Astrocyte (in vitro differentiated cells and primary cell): ENCODE results near the gene SLC25A36.

ENCODE experiments used
- CTCF ChIP-seq: IDR thresholded peaks from 2 replicates; pipeline ENCODE4 v1.5.1; 2011; ENCODE audit warnings: low read depth, mild to moderate bottlenecking, inconsistent platforms, low read length, moderate library complexity; ENCODE audit not compliant: insufficient read depth
- EZH2 ChIP-seq: IDR thresholded peaks from 2 replicates; pipeline ENCODE4 v1.6.1; 2012; ENCODE audit warnings: mild to moderate bottlenecking, low read length, inconsistent platforms; ENCODE audit not compliant: insufficient read depth

GRCh38 chr3:140902791-140903190, 38.8 kb upstream of the SLC25A36 start:
- TF ChIP-seq EZH2: no peak
- TF ChIP-seq CTCF: no peak
